Measurements from ENCODE around the gene HDAC2. TPM values are rescaled to one million over a fixed set of nuclear protein-coding genes. Genes with fewer than 3 reads are reported as not detected.

Gene HDAC2
- total RNA-seq, 1 donor from 2014 or later, result 287 TPM

DNA sequence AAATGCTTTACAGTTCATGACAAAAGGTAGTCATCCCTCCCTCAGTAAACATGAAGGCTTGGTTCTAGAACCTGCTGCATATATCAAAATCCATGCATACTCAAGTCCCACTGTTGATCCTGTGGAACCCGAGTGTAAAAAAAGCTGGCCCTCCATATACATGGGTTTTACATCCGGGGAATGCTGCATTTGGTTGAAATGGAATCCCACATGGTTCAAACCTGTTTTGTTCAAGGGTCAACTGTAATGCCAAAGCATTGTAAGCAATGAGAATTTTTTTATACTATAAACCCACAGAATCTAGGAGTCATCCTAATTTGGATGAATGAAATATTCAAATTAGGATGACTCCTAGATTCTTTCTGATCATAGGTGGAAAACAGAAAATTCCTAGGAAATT is 5.9 kb upstream of the HDAC2 start:
- no peak for DNase-seq (ENCODE audit: low spot score, unreplicated experiment)
- no peaks in the 10 kb centered on the region for H3K9me3 Mint-ChIP-seq (ENCODE audit: low read depth)
- TF ChIP-seq, protein P1, sequence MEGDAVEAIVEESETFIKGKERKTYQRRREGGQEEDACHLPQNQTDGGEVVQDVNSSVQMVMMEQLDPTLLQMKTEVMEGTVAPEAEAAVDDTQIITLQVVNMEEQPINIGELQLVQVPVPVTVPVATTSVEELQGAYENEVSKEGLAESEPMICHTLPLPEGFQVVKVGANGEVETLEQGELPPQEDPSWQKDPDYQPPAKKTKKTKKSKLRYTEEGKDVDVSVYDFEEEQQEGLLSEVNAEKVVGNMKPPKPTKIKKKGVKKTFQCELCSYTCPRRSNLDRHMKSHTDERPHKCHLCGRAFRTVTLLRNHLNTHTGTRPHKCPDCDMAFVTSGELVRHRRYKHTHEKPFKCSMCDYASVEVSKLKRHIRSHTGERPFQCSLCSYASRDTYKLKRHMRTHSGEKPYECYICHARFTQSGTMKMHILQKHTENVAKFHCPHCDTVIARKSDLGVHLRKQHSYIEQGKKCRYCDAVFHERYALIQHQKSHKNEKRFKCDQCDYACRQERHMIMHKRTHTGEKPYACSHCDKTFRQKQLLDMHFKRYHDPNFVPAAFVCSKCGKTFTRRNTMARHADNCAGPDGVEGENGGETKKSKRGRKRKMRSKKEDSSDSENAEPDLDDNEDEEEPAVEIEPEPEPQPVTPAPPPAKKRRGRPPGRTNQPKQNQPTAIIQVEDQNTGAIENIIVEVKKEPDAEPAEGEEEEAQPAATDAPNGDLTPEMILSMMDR (IDR thresholded peaks at IDR 0.05; ENCODE audit: unreplicated experiment), result no peak

DNA sequence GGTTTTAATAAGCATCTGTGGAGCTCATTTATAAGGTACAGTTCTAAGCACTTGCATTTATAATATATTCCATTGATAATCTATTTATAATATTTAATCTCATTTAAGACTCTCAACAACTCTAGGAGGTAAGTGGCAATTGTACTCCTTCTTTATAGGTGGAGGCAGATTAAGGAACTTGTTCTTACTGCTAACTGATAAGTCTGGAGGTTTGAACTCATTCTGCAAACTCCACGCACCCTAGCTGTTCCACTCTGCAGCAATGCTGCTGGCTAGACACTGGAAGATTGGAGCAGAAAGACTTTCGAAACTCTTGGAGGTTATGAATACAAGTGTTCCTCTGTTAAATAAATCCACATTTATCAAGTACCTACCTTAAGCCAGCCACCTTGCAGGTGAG is 793 bp upstream of the HDAC2 start:
- no peak overlapping the region for H3K27ac Mint-ChIP-seq
- H3K27me3 Mint-ChIP-seq, result no peaks in the 10 kb centered on the region

More for the DNA sequence above, 5.9 kb upstream of the HDAC2 start:
- H3K36me3 Mint-ChIP-seq (ENCODE audit: insufficient read depth), result peaks cover 1% of the 10 kb centered on the region
- H3K4me3 Mint-ChIP-seq (ENCODE audit: low read depth), result no peak overlapping the region
- no peaks in the 10 kb centered on the region for H3K4me1 Mint-ChIP-seq (ENCODE audit: low read depth)
- no peak overlapping the region for H3K27ac Mint-ChIP-seq
- no peaks in the 10 kb centered on the region for H3K27me3 Mint-ChIP-seq

DNA sequence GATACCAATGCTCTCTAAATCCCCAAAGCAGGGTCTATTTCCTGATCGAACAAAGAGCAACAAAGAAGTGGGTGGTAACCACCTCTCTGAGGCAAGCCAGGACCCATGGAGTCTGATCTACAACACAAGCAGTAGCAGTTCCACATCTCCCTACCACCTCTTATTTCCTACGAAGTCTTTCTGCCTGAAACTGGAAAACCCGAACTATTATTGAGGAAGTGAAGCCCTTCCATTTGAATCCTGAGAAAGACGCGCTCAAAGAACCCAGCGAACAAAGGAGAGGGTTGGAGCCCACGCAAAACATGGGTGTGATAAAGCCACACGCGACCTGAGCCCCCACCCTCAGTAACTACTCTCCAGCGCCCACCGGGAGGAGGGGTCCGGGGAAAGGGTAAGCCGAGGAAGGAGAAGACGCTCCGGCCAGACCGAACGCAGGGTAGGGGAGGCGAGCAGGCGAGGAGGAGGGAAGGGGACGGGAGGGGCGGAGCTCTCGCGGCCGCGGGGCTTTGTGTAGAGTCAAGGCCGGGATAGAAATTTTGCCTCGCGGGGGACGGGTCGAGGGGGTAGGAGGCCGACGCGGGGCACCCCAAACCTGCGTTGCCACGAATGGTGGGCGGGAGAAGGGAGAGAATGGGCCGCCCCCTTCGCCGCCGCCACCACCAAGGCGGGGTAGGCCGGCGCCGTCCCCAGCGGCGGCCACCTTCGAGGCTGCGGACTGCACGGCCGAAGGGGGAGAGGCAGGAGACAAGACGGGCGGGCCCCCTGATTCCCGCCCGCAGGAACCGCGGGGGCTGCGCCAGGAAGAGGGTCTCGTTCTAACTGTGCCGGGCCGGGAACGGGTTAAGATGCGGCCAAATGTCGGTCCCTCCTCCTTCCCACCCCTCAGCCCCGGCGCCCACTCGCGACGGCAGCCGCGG is 802 bp downstream of the HDAC2 start:
- Mint-ChIP-seq H3K9me3 (ENCODE audit: low read depth) (no peaks in the 10 kb centered on the region), H3K36me3 (ENCODE audit: insufficient read depth) (peaks cover 3% of the 10 kb centered on the region), H3K27ac (peak overlapping the region; percentile 100), H3K4me1 (ENCODE audit: low read depth) (peaks cover 20% of the 10 kb centered on the region), H3K4me3 (ENCODE audit: low read depth) (peak overlapping the region; percentile 99), H3K27me3 (no peaks in the 10 kb centered on the region)
- DNase-seq (ENCODE audit: low spot score, unreplicated experiment), result peak; percentile 46
- TF ChIP-seq, protein P1 (IDR thresholded peaks at IDR 0.05; ENCODE audit: unreplicated experiment), result no peak

More for the DNA sequence above, 793 bp upstream of the HDAC2 start:
- H3K4me1 Mint-ChIP-seq (ENCODE audit: low read depth), result peaks cover 19% of the 10 kb centered on the region
- peak overlapping the region; percentile 60 for H3K4me3 Mint-ChIP-seq (ENCODE audit: low read depth)
- H3K36me3 Mint-ChIP-seq (ENCODE audit: insufficient read depth), result peaks cover 3% of the 10 kb centered on the region
- H3K9me3 Mint-ChIP-seq (ENCODE audit: low read depth), result no peaks in the 10 kb centered on the region
- no peak for DNase-seq (ENCODE audit: low spot score, unreplicated experiment)
- TF ChIP-seq, protein P1 (IDR thresholded peaks at IDR 0.05; ENCODE audit: unreplicated experiment), result no peak

DNA sequence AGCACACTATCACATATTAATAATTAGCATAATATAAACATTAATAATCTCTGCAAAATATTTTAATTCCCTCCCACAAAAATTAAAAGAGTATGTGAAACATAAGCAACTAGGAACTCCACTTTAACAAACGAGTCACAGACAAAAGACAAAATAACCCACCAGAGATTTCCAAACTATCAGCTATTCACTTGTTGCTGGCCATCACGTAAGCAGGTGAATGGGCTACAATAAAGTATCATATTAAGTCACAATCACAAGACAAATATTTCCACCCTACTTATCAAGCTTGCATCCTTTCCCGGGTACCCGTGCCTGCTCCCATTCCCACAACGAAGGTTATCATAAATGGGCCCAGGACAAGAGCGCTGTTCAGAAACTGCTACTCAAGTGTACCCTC is 2.5 kb downstream of the HDAC2 start:
- no peak for DNase-seq (ENCODE audit: low spot score, unreplicated experiment)
- peaks cover 27% of the 10 kb centered on the region for H3K4me1 Mint-ChIP-seq (ENCODE audit: low read depth)
- peak overlapping the region; percentile 99 for H3K4me3 Mint-ChIP-seq (ENCODE audit: low read depth)
- TF ChIP-seq, protein P1 (IDR thresholded peaks at IDR 0.05; ENCODE audit: unreplicated experiment), result no peak
- H3K36me3 Mint-ChIP-seq (ENCODE audit: insufficient read depth), result peaks cover 13% of the 10 kb centered on the region
- H3K27me3 Mint-ChIP-seq, result no peaks in the 10 kb centered on the region
- H3K27ac Mint-ChIP-seq, result peak overlapping the region; percentile 100
- H3K9me3 Mint-ChIP-seq (ENCODE audit: low read depth), result peaks cover 8% of the 10 kb centered on the region

DNA sequence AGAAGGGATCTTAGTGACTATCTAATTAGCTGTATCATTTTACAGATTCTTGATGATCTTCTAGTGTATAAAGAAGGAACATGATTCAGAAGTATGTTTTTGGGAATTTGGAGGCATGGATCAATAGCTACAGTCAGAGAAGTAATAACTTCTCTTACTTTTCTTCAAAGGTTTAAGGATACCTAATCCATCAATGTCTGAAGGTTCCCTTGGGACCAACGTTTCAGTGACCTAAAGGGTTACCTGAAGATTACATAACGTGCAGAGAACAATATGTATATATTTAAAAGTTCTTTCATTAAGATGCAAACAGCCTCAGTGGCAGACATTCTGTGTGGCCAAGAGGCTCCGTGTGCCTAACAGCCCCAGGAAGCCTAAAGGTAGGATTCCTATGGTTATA is 3.2 kb downstream of the HDAC2 start:
- H3K4me1 Mint-ChIP-seq (ENCODE audit: low read depth), result peaks cover 27% of the 10 kb centered on the region
- TF ChIP-seq, protein P1 (IDR thresholded peaks at IDR 0.05; ENCODE audit: unreplicated experiment), result no peak
- H3K36me3 Mint-ChIP-seq (ENCODE audit: insufficient read depth), result peaks cover 13% of the 10 kb centered on the region
- no peak for DNase-seq (ENCODE audit: low spot score, unreplicated experiment)
- H3K27ac Mint-ChIP-seq, result no peak overlapping the region
- H3K27me3 Mint-ChIP-seq, result no peaks in the 10 kb centered on the region
- peaks cover 8% of the 10 kb centered on the region for H3K9me3 Mint-ChIP-seq (ENCODE audit: low read depth)
- peak overlapping the region; percentile 99 for H3K4me3 Mint-ChIP-seq (ENCODE audit: low read depth)

Data from progenitor cell of endocrine pancreas (in vitro differentiated cells).